CD4-positive, CD25-positive, alpha-beta regulatory T cell (primary cell): ENCODE measurements around the gene LHX5. TPM values are rescaled to one million over a fixed set of nuclear protein-coding genes. Genes with fewer than 3 reads are reported as not detected.
A peak's percentile ranks its signal among the peaks of the same experiment; 100 is the strongest.

ENCODE experiments used
- ATAC-seq, 2 donors: fragments of 150-1000 bp; cut with Tn5 transposase; one replicate each; pipeline ENCODE4 v1.10.0; 2021; ENCODE audit warnings: low read depth in 2 of 2, moderate number of reproducible peaks in 2 of 2, moderate library complexity in 1 of 2
- DNase-seq, 3 donors: peaks; one replicate each; pipeline versions ENCODE4 v3.0.0 to v3.0.0-alpha.2; 2012 to 2022; ENCODE audit warnings: mixed read lengths in 1 of 3
- H3K27ac ChIP-seq: one replicate; pipeline ENCODE4 v1.7.0; 2013; ENCODE audit warnings: mild to moderate bottlenecking, low read length; ENCODE audit not compliant: insufficient read depth, poor library complexity, severe bottlenecking
- H3K27me3 ChIP-seq: one replicate; pipeline ENCODE4 v1.7.0; 2013; ENCODE audit warnings: low read length; ENCODE audit not compliant: control insufficient read depth, insufficient read depth
- H3K36me3 ChIP-seq: one replicate; pipeline ENCODE4 v1.7.0; 2013; ENCODE audit warnings: mild to moderate bottlenecking, low read length, moderate library complexity; ENCODE audit not compliant: control insufficient read depth, insufficient read depth
- H3K4me1 ChIP-seq: 2 replicates; pipeline ENCODE4 v1.7.0; 2013; ENCODE audit warnings: mild to moderate bottlenecking, low read length; ENCODE audit not compliant: insufficient read depth, control insufficient read depth, poor library complexity, severe bottlenecking
- H3K4me3 ChIP-seq: one replicate; pipeline ENCODE4 v1.7.0; 2013; ENCODE audit warnings: low read depth, mild to moderate bottlenecking, low read length, moderate library complexity
- H3K9me3 ChIP-seq, 2 experiments: 1 replicate in 1 of 2; 2 replicates in 1 of 2; pipeline ENCODE4 v1.7.0; 2013; ENCODE audit warnings: low read length in 2 of 2, mild to moderate bottlenecking in 1 of 2, moderate library complexity in 1 of 2; ENCODE audit not compliant: control insufficient read depth in 2 of 2
- H3K27ac Mint-ChIP-seq, 3 donors: one replicate each; pipeline ENCODE4 v1.8.0; 2020 to 2022; ENCODE audit warnings: mild to moderate bottlenecking in 3 of 3, mixed read lengths in 3 of 3, moderate library complexity in 2 of 3
- H3K27me3 Mint-ChIP-seq: one replicate; pipeline ENCODE4 v1.8.0; 2022; ENCODE audit warnings: mild to moderate bottlenecking, mixed read lengths
- H3K36me3 Mint-ChIP-seq: one replicate; pipeline ENCODE4 v1.8.0; 2020; ENCODE audit warnings: mixed read lengths
- H3K4me1 Mint-ChIP-seq, 4 donors: one replicate each; pipeline ENCODE4 v1.8.0; 2020 to 2022; ENCODE audit warnings: mixed read lengths in 4 of 4, mild to moderate bottlenecking in 1 of 4
- H3K4me3 Mint-ChIP-seq, 4 donors: one replicate each; pipeline ENCODE4 v1.8.0; 2020 to 2022; ENCODE audit warnings: mild to moderate bottlenecking in 4 of 4, mixed read lengths in 4 of 4, moderate library complexity in 3 of 4
- H3K9me3 Mint-ChIP-seq, 7 donors: one replicate each; pipeline ENCODE4 v1.8.0; 2020 to 2022; ENCODE audit warnings: mixed read lengths in 7 of 7, mild to moderate bottlenecking in 3 of 7, moderate library complexity in 2 of 7
- polyA plus RNA-seq, 4 donors: library from polyadenylated mRNA; unstranded; fragments of 300-500 nt; fragmentation: Illumina TruSeq; gene quantifications; one replicate each; pipeline ENCODE4 v1.2.3, GENCODE V29; 2021
- total RNA-seq: library from RNA; stranded (reverse); gene quantifications from one replicate; pipeline ENCODE4 v1.2.3, GENCODE V29; 2022

The LHX5 gene
- total and polyA plus RNA-seq, 5 donors from 2014 or later = not detected

- Histone ChIP-seq H3K36me3 (no peaks in the 10 kb centered on the region), H3K4me3 (no peak overlapping the region), H3K9me3 (no peaks in the 10 kb centered on the region), H3K4me1 (no peaks in the 10 kb centered on the region), H3K27ac (no peak overlapping the region), H3K27me3 (peaks cover 5% of the 10 kb centered on the region)
- no peaks in the 10 kb centered on the region for H3K36me3 Mint-ChIP-seq
- H3K9me3 Mint-ChIP-seq = peaks cover 0 to 1% (median 0%) of the 10 kb centered on the region in 7 donors
- no peak overlapping the region for H3K27ac Mint-ChIP-seq
- peaks cover 4% of the 10 kb centered on the region for H3K27me3 Mint-ChIP-seq
- no peak for DNase-seq
- no peak overlapping the region for H3K4me3 Mint-ChIP-seq
- no peak for ATAC-seq
- H3K4me1 Mint-ChIP-seq = no peaks in the 10 kb centered on the region
Measured at GRCh38 chr12:113436586-113436985, 35.1 kb downstream of the LHX5 start.

GRCh38 chr12:113435367-113435766, 36.3 kb downstream of the LHX5 start:
- peaks cover 5% of the 10 kb centered on the region for H3K27me3 ChIP-seq
- no peaks in the 10 kb centered on the region for H3K4me1 Mint-ChIP-seq
- no peak overlapping the region for H3K4me3 ChIP-seq
- H3K36me3 Mint-ChIP-seq = no peaks in the 10 kb centered on the region
- H3K9me3 ChIP-seq = no peaks in the 10 kb centered on the region
- DNase-seq (no peak), ATAC-seq (no peak)
- no peak overlapping the region for H3K27ac Mint-ChIP-seq
- H3K9me3 Mint-ChIP-seq = peaks cover 0 to 1% (median 0%) of the 10 kb centered on the region in 7 donors
- peaks cover 9% of the 10 kb centered on the region for H3K27me3 Mint-ChIP-seq
- H3K36me3 ChIP-seq = no peaks in the 10 kb centered on the region
- no peak overlapping the region for H3K4me3 Mint-ChIP-seq
- no peaks in the 10 kb centered on the region for H3K4me1 ChIP-seq
- H3K27ac ChIP-seq = no peak overlapping the region

- H3K36me3 Mint-ChIP-seq = no peaks in the 10 kb centered on the region
- no peaks in the 10 kb centered on the region for H3K36me3 ChIP-seq
- no peak for DNase-seq
- H3K27me3 ChIP-seq = no peaks in the 10 kb centered on the region
- H3K9me3 Mint-ChIP-seq = peaks cover 0 to 7% (median 0%) of the 10 kb centered on the region in 7 donors
- H3K27ac Mint-ChIP-seq = no peak overlapping the region
- no peaks in the 10 kb centered on the region for H3K4me1 Mint-ChIP-seq
- H3K27ac ChIP-seq = no peak overlapping the region
- no peak overlapping the region for H3K4me3 Mint-ChIP-seq
- ATAC-seq = no peak
- no peaks in the 10 kb centered on the region for H3K9me3 ChIP-seq
- peaks cover 8% of the 10 kb centered on the region for H3K27me3 Mint-ChIP-seq
- no peaks in the 10 kb centered on the region for H3K4me1 ChIP-seq
- H3K4me3 ChIP-seq = no peak overlapping the region
Measured at GRCh38 chr12:113432986-113433385, 38.7 kb downstream of the LHX5 start.

- no peaks in the 10 kb centered on the region for H3K9me3 ChIP-seq
- H3K4me3 ChIP-seq = no peak overlapping the region
- ATAC-seq = no peak
- H3K27me3 Mint-ChIP-seq = peaks cover 10% of the 10 kb centered on the region
- no peaks in the 10 kb centered on the region for H3K4me1 Mint-ChIP-seq
- H3K27ac ChIP-seq = no peak overlapping the region
- H3K4me1 ChIP-seq = no peaks in the 10 kb centered on the region
- H3K27me3 ChIP-seq = no peaks in the 10 kb centered on the region
- H3K9me3 Mint-ChIP-seq = peaks cover 0 to 7% (median 0%) of the 10 kb centered on the region in 7 donors
- H3K4me3 Mint-ChIP-seq = no peak overlapping the region
- DNase-seq = no peak
- no peaks in the 10 kb centered on the region for H3K36me3 Mint-ChIP-seq
- no peak overlapping the region for H3K27ac Mint-ChIP-seq
- H3K36me3 ChIP-seq = no peaks in the 10 kb centered on the region
Measured at GRCh38 chr12:113428482-113428881, 43.2 kb downstream of the LHX5 start.

DNA sequence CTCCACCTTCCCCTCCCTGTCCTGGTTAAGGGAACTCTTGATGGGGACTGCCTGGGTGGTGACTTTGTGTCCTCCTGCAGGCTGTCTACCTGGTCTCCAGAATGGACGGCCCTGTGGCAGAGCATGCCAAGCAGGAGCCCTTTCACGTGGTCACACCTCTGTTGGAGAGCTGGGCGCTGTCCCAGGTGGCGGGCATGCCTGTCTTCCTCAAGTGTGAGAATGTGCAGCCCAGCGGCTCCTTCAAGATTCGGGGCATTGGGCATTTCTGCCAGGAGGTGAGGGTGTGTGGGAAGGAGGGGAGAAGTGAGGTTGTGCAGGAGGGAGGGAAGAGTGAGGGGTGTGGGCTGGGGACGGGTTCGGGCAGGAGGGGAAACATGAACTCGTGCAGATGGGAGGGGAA, 43.8 kb downstream of the LHX5 start:
- no peak for ATAC-seq
- H3K27ac Mint-ChIP-seq = no peak overlapping the region

GRCh38 chr12:113425960-113426453, 45.7 kb downstream of the LHX5 start:
- Mint-ChIP-seq H3K27me3 (peaks cover 15% of the 10 kb centered on the region), H3K27ac (no peak overlapping the region), H3K36me3 (no peaks in the 10 kb centered on the region), H3K4me1 (peaks cover 0 to 5% (median 0%) of the 10 kb centered on the region in 4 donors), H3K4me3 (no peak overlapping the region), H3K9me3 (peaks cover 0 to 7% (median 0%) of the 10 kb centered on the region in 7 donors)
- DNase-seq (no peak), ATAC-seq (no peak)
- Histone ChIP-seq H3K9me3 (no peaks in the 10 kb centered on the region), H3K27me3 (no peaks in the 10 kb centered on the region), H3K36me3 (no peaks in the 10 kb centered on the region), H3K4me3 (no peak overlapping the region), H3K4me1 (no peaks in the 10 kb centered on the region), H3K27ac (no peak overlapping the region)

More for the DNA sequence above, 43.8 kb downstream of the LHX5 start:
- Histone ChIP-seq H3K27ac (no peak overlapping the region), H3K4me3 (no peak overlapping the region), H3K4me1 (no peaks in the 10 kb centered on the region), H3K9me3 (no peaks in the 10 kb centered on the region), H3K27me3 (no peaks in the 10 kb centered on the region), H3K36me3 (no peaks in the 10 kb centered on the region)
- Mint-ChIP-seq H3K4me3 (no peak overlapping the region), H3K4me1 (no peaks in the 10 kb centered on the region), H3K9me3 (peaks cover 0 to 7% (median 0%) of the 10 kb centered on the region in 7 donors), H3K36me3 (no peaks in the 10 kb centered on the region), H3K27me3 (peaks cover 10% of the 10 kb centered on the region)
- DNase-seq = no peak

DNA sequence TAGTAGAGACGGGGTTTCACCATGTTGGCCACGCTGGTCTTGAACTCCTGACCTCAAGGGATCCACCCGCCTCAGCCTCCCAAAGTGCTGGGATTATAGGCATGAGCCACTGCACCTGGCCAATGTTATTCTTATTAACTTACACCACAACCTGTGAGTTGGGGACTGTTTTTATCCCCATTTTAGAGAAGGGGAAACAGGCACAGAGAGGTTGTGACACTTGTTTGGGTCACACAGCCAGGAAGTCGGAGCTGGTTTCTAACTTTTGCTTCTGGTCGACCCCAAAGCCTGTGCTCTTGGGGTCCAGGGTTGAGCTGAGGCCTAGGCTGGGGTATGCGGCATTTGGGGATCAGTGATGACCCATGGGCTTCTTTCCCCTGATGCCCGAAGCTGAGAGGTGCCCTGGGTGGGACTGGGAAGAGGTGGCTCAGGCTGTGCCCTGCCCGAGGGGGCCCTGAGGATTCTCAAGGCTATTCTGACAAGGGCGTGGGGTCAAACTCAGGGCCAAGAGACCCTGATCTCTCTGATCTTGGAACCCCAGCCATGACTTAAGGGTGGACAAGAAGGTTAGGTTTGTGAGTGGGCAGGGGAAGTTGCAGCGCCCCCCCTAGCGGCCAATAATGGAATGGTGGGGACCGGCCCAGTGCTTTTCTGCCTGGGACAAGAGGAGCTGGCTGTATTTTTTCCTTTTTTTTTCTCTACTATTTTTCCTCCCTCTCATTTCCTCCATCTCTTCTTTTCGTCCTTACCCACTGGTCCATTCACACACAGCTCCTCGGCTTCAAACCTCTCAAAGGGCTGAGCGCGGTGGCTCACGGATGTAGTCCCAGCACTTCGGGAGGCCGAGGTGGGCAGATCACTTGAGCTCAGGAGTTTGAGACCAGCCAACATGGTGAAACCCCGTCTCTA, 46.5 kb downstream of the LHX5 start:
- ATAC-seq = peak in 1 of 2 donors; percentile 32
- Histone ChIP-seq H3K4me1 (no peaks in the 10 kb centered on the region), H3K4me3 (no peak overlapping the region), H3K9me3 (no peaks in the 10 kb centered on the region), H3K27ac (no peak overlapping the region), H3K36me3 (no peaks in the 10 kb centered on the region), H3K27me3 (no peaks in the 10 kb centered on the region)
- DNase-seq = peak; percentile 7 to 51 (median 34)
- peaks cover 14% of the 10 kb centered on the region for H3K27me3 Mint-ChIP-seq
- H3K9me3 Mint-ChIP-seq = peaks cover 0 to 3% (median 0%) of the 10 kb centered on the region in 7 donors
- H3K27ac Mint-ChIP-seq = no peak overlapping the region
- H3K4me1 Mint-ChIP-seq = peaks cover 0 to 5% (median 0%) of the 10 kb centered on the region in 4 donors
- H3K4me3 Mint-ChIP-seq = no peak overlapping the region
- no peaks in the 10 kb centered on the region for H3K36me3 Mint-ChIP-seq
